COLO668 (cell line): ENCODE data around the gene CLDN5.

ENCODE experiments used
- DNase-seq: peaks from one replicate; lab custom pipeline; 2025; ENCODE audit not compliant: unreplicated experiment; lab: John Stamatoyannopoulos, UW

The CLDN5 gene

GRCh38 chr22:19504900-19505734 lies 19.1 kb downstream of the CLDN5 start:
- DNase-seq = no peak

GRCh38 chr22:19503869-19504268 lies 20.3 kb downstream of the CLDN5 start:
- no peak for DNase-seq

DNA sequence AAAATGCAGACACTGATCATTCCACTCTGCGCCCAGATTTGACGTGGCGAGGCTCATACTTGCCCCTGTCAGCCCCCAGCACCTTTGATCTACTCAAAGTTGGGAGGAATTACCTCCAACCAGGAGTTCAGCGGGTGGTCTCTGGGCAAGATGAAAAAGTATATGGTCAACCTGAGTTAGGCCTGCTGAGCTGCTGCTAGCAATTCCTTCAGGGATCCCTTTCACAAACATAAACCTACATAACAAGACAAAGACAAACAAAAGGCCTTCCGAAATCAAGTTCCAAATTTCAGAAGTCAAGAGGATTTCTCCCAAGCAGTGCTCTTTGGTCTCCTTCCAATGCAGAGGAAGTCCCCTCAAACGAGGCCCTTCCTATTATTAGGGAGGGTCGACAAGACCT lies 20.8 kb downstream of the CLDN5 start:
- no peak for DNase-seq

- no peak for DNase-seq
These were observed 22.2 kb downstream of the CLDN5 start for GRCh38 chr22:19501897-19502447.

- DNase-seq = no peak
These were observed 24.3 kb downstream of the CLDN5 start for GRCh38 chr22:19499880-19500242.

DNA sequence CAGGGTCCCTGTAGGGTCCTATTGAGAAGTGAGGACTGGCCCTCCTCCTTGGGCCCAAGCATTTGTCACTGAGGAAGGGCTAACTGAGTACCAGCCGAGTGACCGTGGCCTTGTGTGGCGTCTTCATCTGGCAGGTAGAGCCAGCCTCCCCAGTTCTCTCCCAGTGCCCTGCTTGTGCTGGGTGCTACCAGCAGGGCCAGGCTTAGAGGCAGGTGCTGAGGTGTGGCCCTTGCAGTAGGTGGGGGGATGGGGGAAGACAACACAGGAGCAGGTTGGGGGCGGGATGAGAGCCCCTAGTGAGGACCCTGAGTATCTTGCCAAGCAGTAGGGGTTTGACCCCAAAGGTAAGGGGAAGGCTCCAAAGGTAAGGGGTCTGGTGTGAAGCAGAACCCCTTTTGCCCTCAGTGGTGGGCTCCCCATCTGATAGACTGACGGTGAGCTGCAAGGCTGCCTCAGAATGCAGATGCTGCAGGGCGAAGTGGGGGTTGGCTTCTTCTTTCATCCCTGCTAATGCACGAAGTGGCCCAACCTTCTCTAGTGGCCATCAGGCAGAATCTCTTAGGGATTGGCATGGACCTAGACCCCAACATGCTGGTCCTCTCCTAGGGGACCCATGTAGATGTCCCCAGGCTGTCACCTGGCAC lies 24.9 kb downstream of the CLDN5 start:
- no peak for DNase-seq

DNA sequence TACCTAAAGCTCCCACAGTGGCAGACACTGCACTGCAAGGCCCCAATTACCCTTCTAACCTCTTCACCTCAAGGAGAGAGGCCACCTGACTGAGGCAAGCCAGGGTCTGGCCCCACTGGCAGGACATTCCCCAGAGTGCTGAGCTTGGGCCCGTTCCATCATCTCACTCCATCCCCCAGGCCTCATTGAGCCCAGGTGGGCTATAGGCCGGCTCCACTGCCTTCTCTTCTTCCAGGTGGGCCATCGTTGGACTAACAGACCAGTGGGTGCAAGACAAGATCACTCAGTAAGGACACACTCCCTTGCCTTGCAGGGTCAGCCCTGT lies 25.4 kb downstream of the CLDN5 start:
- no peak for DNase-seq

DNA sequence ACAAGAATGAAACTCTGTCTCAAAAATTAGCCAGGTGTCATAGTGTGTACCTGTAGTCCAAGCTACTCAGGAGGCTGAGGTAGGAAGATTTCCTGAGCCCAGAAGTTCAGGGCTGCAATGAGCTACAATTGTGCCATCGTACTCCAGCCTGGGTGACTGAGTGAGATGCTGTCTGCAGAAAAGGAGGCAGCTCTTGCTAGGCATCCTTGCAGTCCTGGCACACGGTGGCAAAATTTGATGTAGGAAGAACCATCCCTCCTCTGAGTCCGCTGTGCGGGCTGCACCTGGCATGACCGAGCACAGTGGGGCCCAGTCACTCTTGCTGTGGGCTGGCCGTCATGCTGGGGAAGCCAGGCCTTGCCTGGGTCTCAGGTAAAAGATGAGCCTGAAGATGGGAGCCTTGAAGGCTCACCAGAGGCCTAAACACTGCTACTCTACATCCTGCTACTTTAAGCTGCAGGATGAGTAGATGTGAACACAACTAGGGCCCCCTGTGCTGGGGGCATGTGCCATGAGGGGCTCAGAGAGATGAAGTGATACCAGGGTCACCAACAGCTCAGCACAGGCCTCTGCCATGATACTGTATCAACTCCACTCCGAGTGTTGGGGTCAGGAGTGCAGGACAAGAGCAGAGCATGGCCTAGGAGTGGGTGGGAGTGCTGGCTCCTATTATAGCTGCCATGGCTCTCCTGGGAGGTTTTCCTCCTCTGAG lies 25.9 kb downstream of the CLDN5 start:
- no peak for DNase-seq

GRCh38 chr22:19497245-19497644 lies 27.0 kb downstream of the CLDN5 start:
- no peak for DNase-seq

- DNase-seq = no peak
These were observed 27.9 kb downstream of the CLDN5 start for GRCh38 chr22:19496324-19496630.

DNA sequence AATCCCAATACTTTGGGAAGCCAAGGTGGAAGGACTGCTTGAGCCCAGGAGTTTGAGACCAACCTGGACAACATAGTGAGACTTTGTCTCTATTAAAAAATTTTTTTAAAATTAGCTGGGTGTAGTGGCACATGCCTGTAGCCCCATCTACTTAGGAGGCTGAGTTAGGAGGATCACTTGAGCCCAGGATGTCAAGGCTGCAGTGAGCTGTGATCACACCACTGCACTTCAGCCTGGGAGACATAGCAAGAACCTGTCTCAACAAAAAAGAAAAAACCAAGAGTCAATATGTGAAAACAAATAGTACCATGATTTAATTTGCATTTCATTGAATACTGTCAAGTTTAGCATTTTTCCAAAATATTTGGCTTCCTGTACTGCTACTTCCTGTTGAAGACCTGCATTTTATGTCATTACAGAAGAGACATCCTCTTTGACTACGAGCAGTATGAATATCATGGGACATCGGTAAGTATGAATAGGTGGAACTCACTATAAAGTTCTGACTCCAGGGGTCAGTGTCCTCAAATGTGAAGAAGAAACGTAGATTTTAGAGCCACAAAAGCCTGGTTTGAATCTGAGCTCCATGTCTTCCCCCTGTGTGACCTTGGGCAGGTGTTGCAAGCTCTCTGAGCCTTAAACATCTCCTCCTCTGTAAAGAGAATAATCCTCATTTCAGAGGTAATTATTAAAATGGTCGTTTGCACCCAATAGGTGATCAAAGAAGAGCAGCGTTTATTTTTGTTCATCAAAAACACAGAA lies 28.5 kb downstream of the CLDN5 start:
- no peak for DNase-seq

GRCh38 chr22:19494676-19495173 lies 29.5 kb downstream of the CLDN5 start:
- no peak for DNase-seq

GRCh38 chr22:19494001-19494560 lies 30.1 kb downstream of the CLDN5 start:
- DNase-seq = no peak

DNA sequence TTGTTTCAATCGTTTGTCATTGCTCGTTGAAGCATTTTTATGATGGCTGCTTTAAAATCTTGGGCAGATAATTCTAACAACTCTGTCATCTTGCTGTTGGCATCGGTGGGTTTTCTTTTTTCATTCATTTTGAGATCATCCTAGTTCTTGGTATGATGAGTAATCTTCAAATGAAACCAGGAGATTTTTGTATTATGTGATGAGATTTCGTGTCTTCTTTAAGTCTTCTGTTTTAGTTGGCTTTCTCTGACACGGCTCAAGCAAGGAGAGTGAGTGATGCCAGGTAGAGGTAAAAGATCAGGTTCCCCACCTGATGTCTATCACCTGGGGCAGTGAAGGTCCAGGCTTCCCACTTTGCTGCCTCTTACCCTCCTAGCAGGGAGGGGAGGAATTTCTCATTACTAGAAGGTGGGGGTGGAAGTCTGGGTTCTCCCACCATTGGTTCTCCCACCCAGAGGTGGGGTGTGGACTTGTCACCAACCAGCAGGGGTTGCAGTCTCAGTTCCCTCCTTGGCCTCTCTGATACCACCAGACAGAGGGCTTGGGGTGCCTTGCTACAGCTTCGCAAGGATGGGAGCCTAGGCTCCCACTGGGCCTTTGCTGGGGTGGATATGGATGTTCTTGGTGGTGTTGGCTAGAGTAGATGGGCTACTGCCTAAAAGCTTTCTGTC lies 31.6 kb downstream of the CLDN5 start:
- DNase-seq = no peak

DNA sequence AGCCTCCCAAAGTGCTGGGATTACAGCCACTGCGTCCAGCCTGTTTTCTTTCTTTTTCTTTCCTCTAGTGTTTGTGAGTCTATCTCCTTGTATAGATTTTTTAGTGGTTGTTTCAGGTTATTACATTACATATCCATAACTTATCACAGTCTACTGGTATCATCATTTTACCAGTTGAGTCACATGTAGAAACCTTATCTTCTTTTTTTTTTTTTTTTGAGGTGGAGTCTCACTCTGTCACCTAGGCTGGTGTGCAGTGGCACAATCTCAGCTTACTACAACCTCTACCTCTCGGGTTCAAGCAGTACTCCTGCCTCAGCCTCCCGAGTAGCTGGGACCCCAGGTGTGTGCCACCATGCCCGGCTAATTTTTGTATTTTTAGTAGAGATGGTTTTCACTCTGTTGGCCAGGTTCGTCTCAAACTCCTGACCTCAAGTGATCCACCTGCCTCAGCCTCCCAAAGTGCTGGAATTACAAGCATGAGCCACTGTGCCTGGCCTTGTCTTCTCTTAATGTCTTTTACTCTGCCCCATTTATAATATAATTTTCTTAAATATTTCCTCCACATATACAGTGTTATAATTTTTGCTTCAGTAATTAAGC lies 33.5 kb downstream of the CLDN5 start:
- DNase-seq = no peak

DNA sequence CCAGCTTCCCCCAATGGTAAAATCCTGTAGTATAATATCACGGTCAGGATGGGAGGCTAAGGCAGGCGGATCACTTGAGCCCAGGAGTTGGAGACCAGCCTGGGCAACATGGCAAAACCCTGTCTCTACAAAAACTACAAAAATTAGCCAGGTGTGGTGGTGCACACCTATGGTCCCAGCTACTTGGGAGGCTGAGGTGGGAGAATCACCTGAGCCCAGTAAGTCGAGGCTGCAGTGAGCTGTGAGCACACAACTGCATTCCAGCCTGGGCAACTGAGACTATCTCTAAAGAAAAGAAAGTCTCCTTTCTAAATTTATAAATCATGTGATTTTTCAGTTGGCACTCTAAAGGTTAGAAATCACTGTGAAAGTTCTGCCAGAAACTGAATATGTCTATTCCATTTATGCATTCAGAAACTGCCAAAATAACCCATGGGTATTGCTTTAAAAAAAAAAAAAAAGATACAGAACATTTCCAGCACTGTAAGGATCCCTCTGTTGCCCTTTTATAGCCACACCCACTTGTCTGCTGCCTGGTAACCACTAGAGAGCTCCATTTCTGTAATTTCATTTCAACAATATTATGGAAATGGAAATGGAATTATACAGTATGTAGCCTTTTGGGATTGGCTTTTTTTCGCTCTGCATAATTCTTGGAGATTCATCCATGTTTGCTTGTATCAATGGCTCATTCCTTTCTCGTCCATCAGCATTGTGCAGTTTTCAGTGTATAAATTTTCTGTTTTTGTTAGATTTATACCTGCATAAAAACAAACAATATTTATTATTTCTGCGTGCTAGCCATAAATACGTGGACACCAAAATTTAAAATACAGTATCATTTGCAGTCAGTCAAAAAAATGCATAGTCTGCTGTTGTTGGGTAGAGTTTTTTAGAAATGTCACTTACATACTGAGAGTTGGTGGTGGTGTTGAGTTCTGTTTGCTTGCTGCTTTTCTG lies 35.0 kb downstream of the CLDN5 start:
- DNase-seq = no peak

DNA sequence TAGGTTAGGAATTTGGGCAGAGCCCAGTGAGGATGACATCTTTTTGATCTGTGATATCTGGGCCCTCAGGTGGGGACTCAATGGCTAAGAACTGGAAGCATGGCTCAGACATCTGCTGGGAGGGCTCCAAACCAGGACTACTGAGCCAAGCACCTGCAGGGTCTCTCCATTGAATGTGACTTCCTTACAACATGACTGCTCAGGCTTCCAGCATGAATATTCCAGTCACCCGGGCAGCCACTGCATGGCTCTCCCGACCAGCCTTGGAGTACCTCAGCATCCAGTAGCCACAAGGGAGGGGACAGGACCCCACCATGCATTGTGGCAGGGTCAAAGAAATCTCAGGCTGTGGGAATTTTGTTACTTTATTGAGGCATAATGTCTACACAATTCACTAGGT lies 35.9 kb downstream of the CLDN5 start:
- no peak for DNase-seq

DNA sequence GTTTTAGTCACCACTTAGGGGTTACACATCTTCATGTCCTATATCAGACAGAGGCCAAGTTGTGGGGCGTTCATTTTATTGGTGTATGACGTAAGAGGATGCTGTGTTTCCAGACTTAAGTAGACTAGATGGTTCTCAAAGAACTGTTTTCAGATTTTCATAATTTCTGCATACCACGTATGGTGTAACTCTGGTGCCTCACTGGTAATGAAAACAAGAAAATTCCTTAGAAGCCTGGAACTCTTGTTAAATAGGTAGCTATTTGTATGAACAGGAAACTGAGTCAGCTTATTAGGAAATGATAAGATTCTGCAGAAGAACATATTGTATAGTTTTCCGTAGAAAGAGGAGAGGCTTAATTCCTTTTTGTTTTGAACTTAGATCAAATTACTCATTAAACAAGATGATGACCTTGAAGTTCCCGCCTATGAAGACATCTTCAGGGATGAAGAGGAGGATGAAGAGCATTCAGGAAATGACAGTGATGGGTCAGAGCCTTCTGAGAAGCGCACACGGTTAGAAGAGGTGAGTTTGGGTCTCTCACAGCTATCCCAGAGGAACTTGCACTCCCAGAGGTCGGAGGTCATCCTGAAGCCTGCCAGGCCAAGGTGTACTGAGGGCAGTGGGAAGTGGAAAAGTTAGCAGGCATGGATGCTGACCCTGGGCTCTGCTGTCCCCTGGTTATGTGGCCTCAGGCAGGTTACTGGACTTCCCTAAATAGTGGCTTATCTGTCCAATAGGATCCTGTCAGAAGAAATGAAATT lies 40.5 kb downstream of the CLDN5 start:
- no peak for DNase-seq
